Vagina (tissue), 2 donors: ENCODE measurements around the gene C16orf89.
"Not testable (repeated sequence)": the region's sequence is repeated elsewhere in the genome, so short reads cannot be mapped to it uniquely, and the experiment has no call there.

Experiments used
- POLR2A ChIP-seq, 2 donors: fragments of 450-650 bp; IDR thresholded peaks; one replicate each; pipeline ENCODE4 v1.6.1; 2017; ENCODE audit warnings: antibody characterized with exemption in 2 of 2, mild to moderate bottlenecking in 2 of 2, moderate library complexity in 2 of 2
- POLR2AphosphoS5 ChIP-seq, 2 donors: sonication (generic); formaldehyde crosslinking; IDR thresholded peaks; one replicate each; pipeline ENCODE4 v1.9.0; 2017; ENCODE audit warnings: antibody characterized with exemption in 2 of 2, mild to moderate bottlenecking in 2 of 2, low read depth in 1 of 2; ENCODE audit not compliant: insufficient read depth in 1 of 2

GRCh38 chr16:5084099-5084731, 18.5 kb upstream of the C16orf89 start:
- not testable (repeated sequence) for TF ChIP-seq POLR2AphosphoS5 (IDR thresholded peaks at IDR 0.05; ENCODE audit: insufficient read depth in 1 of 2, low read depth in 1 of 2); POLR2A (IDR thresholded peaks at IDR 0.05)
